AG04449 (cell line): Measurements from ENCODE around the gene PRSS21.

Experiments
- CTCF ChIA-PET: fragments of 350-600 bp; formaldehyde crosslinking; extraction: SDS; loops from one replicate; lab custom pipeline; 2021; ENCODE audit warnings: antibody characterized with exemption; lab: Yijun Ruan, JAX
- POLR2A ChIA-PET: fragments of 400-600, 350-600 bp; formaldehyde crosslinking; extraction: SDS; loops from one replicate; lab custom pipeline; 2020; ENCODE audit warnings: antibody characterized with exemption, inconsistent platforms; lab: Yijun Ruan, JAX
- DNase-seq: peaks from one replicate; pipeline ENCODE4 v3.0.0-alpha.2; 2010; ENCODE audit warnings: low read depth, low spot score
- H3K4me3 ChIP-seq: 2 replicates; pipeline ENCODE4 v1.5.1; 2011; ENCODE audit warnings: low read depth, mild to moderate bottlenecking, control low read depth, low read length
- TF ChIP-seq, protein P1 (sequence below): IDR thresholded peaks from one replicate; pipeline ENCODE4 v1.5.1; 2011; ENCODE audit warnings: mild to moderate bottlenecking, moderate library complexity, low read length, control low read depth, inconsistent platforms; ENCODE audit not compliant: insufficient read depth; ENCODE audit errors: missing control alignments

Gene PRSS21

DNA sequence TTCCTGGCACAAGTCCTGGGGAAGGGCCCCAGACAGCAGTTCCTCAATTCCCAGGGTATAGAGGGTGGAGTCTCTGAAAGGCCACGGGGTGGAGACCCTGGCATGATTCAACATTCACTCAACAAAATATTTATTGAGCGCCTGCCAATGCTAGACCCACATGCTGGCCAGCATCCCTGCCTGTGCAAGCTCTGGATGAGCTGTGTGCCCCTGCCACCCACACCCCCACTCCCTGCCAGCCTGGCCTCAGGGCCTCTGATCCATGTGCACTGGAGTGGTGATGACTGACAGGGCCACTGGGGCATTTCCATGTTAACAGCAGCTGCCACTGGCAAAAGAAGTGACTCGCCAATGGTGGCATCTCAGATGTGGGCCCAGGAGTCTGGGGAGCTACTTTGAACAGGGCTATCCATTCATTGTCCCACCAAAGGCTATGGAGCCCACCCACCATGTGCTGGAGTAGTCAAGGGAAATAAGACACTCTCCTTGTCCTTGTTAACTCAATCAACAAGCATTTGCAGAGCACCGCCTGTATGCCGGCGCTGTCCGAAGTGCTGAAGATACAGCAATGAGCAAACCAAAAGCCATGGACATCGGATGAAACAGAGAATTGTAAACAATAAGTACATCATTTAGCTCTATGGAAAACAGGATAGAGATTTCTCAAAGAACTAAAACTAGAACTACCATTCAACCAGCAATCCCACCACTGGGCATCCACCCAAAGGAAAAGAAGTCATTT, 44.0 kb downstream of the PRSS21 start:
- CTCF ChIA-PET = interaction anchor here (2.8 kb wide), 1 partner anchor 21 kb away, joined by 16 read pairs; no protein-coding TSS in a partner anchor
- POLR2A ChIA-PET = no interaction called here
- H3K4me3 ChIP-seq = no peak overlapping the region
- DNase-seq = no peak
- TF ChIP-seq, protein P1, sequence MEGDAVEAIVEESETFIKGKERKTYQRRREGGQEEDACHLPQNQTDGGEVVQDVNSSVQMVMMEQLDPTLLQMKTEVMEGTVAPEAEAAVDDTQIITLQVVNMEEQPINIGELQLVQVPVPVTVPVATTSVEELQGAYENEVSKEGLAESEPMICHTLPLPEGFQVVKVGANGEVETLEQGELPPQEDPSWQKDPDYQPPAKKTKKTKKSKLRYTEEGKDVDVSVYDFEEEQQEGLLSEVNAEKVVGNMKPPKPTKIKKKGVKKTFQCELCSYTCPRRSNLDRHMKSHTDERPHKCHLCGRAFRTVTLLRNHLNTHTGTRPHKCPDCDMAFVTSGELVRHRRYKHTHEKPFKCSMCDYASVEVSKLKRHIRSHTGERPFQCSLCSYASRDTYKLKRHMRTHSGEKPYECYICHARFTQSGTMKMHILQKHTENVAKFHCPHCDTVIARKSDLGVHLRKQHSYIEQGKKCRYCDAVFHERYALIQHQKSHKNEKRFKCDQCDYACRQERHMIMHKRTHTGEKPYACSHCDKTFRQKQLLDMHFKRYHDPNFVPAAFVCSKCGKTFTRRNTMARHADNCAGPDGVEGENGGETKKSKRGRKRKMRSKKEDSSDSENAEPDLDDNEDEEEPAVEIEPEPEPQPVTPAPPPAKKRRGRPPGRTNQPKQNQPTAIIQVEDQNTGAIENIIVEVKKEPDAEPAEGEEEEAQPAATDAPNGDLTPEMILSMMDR = no peak

DNA sequence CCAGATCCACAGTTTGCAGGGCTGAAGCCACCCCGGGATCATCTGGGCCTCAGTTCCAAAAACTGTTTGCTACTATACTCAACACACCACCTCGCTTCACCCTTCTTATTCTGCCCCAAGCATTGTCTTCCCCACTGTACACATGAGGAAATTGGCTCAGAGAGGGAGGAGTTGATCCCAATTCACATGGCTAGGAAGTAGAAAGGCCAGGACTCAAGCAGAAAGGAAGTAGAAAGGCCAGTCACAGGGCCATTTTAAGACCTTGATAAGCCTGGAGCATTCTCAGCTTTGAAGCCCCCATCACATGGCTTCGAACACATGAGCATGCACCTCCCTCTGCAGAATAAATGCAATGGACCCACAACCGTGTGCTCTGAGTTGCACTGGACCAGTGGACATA, 48.6 kb downstream of the PRSS21 start:
- TF ChIP-seq, protein P1 = no peak
- DNase-seq = no peak
- H3K4me3 ChIP-seq = no peak overlapping the region
- ChIA-PET CTCF (interaction anchor here (1.4 to 22.9 kb wide), 3 partner anchors 26 to 56 kb away, joined by 5 to 396 read pairs (median 134); no protein-coding TSS in a partner anchor), POLR2A (no interaction called here)

DNA sequence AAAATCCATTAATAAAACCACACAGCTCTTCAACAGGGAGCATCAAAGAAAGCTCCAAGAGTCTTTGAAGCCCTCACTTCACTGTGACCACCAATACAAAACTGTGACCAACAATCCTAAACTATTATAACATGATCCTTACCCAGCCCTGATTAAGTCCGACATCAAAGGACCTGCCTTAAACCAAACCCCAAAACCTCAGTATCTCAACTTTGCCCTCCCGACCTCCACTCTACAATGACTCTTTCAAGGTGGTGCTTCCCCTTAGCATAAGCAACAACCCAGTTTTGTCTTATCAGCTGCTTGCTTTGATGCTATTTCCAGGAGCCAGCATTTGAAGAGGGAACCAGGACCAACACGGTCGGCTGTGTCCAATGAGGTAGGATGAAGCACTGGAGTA, 49.4 kb downstream of the PRSS21 start:
- CTCF ChIA-PET = interaction anchor here (1.4 to 22.9 kb wide), 4 partner anchors 23 to 55 kb away, joined by 5 to 396 read pairs (median 86); no protein-coding TSS in a partner anchor
- no peak for DNase-seq
- H3K4me3 ChIP-seq = no peak overlapping the region
- POLR2A ChIA-PET = no interaction called here
- TF ChIP-seq, protein P1 = no peak

DNA sequence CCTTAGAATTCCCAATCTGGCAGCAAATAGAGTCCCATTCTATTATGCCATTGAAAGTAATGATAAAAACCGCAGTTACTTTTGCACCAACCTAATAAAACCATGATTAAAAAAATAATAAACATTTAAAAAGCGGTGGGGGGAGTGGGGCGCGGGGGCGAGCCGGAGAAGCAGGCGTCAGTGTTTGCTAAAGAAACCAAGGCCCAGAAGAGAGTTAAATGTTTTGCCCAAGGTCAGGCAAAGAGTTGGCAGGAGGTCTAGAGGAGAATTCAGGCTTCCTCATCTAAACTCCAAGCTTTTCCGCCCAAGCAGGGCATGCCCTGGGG, 50.6 kb downstream of the PRSS21 start:
- POLR2A ChIA-PET = interaction anchor here (0.9 to 1.6 kb wide), 5 partner anchors 15 to 114 kb away, joined by 6 to 12 read pairs (median 7); partner anchors contain the start of genes ELOB, FLYWCH2 and SRRM2
- CTCF ChIA-PET = interaction anchor here (0.9 to 22.9 kb wide), 27 partner anchors 9 to 147 kb away, joined by 3 to 396 read pairs (median 8); partner anchors contain the start of genes FLYWCH2, PRSS27, PRSS41 and SRRM2
- TF ChIP-seq, protein P1 = no peak

DNA sequence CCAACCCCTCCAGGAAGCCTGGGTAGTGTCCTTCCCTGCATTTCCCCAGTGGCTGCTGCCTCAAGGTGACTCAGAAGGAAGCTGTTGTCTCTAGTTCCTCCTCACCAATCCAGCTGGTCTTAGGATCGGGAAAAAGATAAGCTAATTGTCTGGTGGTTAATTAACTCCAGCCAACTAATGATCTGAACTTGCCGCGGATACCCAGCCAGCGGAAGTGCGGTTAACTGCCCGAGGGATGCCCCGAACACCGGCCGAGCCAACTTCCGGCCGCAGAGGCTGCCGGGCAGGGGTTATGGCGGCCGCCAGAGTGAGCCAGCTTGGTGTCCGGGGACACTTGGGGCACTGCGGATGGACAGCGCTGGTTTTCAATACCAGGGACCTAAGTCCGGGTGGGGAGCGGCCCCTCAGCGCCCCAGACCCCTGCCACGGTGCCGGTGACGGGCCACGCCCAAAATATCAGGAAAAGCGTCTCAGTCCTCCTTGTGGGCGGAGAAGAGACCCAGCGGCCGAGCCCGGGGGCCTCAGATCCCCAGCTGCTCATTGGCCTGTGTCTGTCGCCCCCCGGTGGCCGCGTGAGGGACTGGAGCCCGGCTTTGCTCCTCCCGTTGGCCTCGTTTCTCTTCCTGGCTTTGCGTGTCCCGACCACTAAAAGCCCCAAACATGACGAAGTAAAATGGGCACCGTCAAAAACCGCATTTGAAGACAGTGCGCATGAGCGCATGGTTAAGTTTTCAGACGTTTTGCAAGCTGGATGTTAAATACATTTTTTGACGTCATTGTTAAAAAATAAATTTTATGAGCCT, 51.2 kb downstream of the PRSS21 start:
- H3K4me3 ChIP-seq = peak overlapping the region; percentile 70
- POLR2A ChIA-PET = interaction anchor here (0.9 to 1.6 kb wide), 6 partner anchors 14 to 115 kb away, joined by 5 to 12 read pairs (median 6); partner anchors contain the start of genes ELOB, FLYWCH2 and SRRM2
- CTCF ChIA-PET = interaction anchor here (0.7 to 22.9 kb wide), 33 partner anchors 9 to 148 kb away, joined by 3 to 396 read pairs (median 6); partner anchors contain the start of genes FLYWCH2, PRSS27, PRSS41 and SRRM2

More for the DNA sequence above, 50.6 kb downstream of the PRSS21 start:
- no peak for DNase-seq
- peak overlapping the region; percentile 70 for H3K4me3 ChIP-seq

More for the DNA sequence above, 51.2 kb downstream of the PRSS21 start:
- TF ChIP-seq, protein P1 = peak; percentile 98
- DNase-seq = peak; percentile 51
